ENCODE measurements around the gene JSRP1. TPM values are rescaled to one million over a fixed set of nuclear protein-coding genes. Genes with fewer than 3 reads are reported as not detected.

JSRP1 gene
- total RNA-seq, 2 experiments from 2014 or later: 1.5 to 15.9 TPM

DNA sequence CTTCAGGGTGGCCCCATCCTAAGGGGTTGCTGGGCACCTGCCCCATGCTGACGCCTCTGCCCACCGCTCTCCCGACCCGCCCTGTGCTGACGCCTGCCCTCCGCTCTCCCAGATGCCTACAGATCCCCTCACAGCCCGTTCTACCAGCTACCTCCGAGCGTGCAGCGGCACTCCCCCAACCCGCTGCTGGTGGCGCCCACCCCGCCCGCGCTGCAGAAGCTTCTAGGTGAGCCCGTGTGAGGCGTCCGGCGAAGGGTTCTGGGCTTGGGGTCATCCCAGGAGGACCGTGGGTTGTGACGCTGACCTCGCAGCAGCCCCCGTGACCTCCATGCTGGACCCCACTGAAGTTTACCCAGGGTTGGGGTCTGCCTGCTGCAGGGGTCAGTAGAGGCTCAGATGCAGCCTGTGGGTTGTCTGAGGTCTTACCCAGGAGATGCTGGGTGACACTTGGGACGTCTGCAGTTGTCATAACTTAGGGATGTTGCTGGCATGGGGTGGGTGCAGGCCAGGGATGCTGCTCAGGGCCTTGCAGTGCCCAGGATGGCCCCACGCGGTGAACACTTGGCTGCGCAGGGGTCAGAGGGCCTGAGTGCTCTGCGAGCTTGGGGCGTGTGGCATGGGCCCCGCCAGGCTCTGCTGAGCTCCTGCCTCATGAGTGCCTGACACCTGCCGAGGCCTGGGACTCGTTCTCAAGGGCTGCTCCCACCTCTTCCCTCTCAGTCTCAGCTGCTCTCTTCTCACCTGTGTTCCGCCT, 45.1 kb downstream of the JSRP1 start:
- POLR2A ChIA-PET: no interaction called here
- H3K4me2 ChIP-seq (ENCODE audit: low read length): no peak overlapping the region
- CTCF ChIA-PET (ENCODE audit: unreplicated experiment): no interaction called here
- DNase-seq (ENCODE audit: low spot score): no peak
- no TSS peak for BruUV-seq (replicated peaks)
- no peaks in the 10 kb centered on the region for H4K20me1 ChIP-seq (ENCODE audit: insufficient read depth, low read length)
- no peaks in the 10 kb centered on the region for H3K4me1 ChIP-seq (ENCODE audit: insufficient read depth, low read length, poor library complexity, severe bottlenecking)
- H3K4me3 ChIP-seq (ENCODE audit: low read depth, low read length, poor library complexity, severe bottlenecking): no peak overlapping the region
- H3K9me2 ChIP-seq (ENCODE audit: insufficient read depth, low read length): no peaks in the 10 kb centered on the region
- H2AFZ ChIP-seq (ENCODE audit: low read length): no peak overlapping the region
- intact Hi-C loops (cut with micrococcal nuclease; ENCODE audit: unreplicated experiment): no loop called here
- TF ChIP-seq EZH2phosphoT487 (IDR thresholded peaks at IDR 0.05; ENCODE audit: borderline replicate concordance, low read depth, low read length): no peak
- TF ChIP-seq, protein P1, sequence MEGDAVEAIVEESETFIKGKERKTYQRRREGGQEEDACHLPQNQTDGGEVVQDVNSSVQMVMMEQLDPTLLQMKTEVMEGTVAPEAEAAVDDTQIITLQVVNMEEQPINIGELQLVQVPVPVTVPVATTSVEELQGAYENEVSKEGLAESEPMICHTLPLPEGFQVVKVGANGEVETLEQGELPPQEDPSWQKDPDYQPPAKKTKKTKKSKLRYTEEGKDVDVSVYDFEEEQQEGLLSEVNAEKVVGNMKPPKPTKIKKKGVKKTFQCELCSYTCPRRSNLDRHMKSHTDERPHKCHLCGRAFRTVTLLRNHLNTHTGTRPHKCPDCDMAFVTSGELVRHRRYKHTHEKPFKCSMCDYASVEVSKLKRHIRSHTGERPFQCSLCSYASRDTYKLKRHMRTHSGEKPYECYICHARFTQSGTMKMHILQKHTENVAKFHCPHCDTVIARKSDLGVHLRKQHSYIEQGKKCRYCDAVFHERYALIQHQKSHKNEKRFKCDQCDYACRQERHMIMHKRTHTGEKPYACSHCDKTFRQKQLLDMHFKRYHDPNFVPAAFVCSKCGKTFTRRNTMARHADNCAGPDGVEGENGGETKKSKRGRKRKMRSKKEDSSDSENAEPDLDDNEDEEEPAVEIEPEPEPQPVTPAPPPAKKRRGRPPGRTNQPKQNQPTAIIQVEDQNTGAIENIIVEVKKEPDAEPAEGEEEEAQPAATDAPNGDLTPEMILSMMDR (conservative IDR thresholded peaks at IDR 0.05; ENCODE audit: low read length): no peak
- H3K27ac ChIP-seq (ENCODE audit: low read depth, low read length, poor library complexity, severe bottlenecking): no peak overlapping the region
- H3K36me3 ChIP-seq (ENCODE audit: insufficient read depth, low read length): peaks cover 94% of the 10 kb centered on the region
- no peaks in the 10 kb centered on the region for H3K9me3 ChIP-seq (ENCODE audit: low read length)
- H3K79me2 ChIP-seq (ENCODE audit: insufficient read depth, low read depth, low read length): no peaks in the 10 kb centered on the region

DNA sequence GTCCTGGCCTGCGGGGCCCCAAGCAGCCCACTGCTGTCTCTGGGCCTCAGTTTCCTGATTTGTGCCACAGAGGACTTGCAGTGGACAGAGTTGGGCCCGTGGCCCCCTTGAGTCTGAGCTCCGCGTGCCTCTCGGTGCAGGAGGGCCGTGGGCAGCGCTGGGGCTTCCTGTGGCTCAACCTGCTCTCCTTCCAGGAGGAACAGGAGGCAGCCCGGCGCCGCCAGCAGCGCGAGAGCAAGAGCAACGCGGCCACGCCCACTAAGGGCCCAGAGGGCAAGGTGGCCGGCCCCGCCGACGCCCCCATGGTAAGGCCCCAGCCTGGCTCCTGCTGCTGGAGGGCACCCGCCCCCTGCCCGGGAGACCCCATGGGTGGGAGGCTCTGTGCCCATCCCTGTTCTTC, 46.0 kb downstream of the JSRP1 start:
- POLR2A ChIA-PET: no interaction called here

DNA sequence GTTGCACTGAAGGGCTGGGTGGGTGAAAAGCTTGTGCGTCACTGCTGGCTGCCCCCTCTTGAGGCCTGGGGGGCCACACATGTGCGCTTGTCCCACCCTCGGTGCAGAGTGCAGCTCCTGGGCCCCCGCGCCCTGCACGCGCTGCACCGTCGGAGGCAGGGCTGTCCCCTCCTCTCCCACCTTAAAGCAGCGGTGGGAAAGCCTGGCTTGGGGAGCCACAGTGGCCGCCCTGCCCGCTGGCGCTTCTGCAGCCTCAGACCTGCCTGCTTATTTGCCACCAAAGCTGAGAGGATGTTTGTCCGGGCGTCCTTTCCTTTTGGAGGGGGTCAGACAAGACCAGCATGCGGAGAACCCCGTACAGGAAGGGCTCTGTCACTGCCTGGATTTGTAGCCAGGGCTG, 46.8 kb downstream of the JSRP1 start:
- CTCF ChIA-PET (ENCODE audit: unreplicated experiment): no interaction called here
- peaks cover 83% of the 10 kb centered on the region for H3K36me3 ChIP-seq (ENCODE audit: insufficient read depth, low read length)

More for the DNA sequence above, 46.0 kb downstream of the JSRP1 start:
- H3K79me2 ChIP-seq (ENCODE audit: insufficient read depth, low read depth, low read length): no peaks in the 10 kb centered on the region
- intact Hi-C loops (cut with micrococcal nuclease; ENCODE audit: unreplicated experiment): no loop called here
- no peaks in the 10 kb centered on the region for H3K4me1 ChIP-seq (ENCODE audit: insufficient read depth, low read length, poor library complexity, severe bottlenecking)
- no peak for DNase-seq (ENCODE audit: low spot score)
- CTCF ChIA-PET (ENCODE audit: unreplicated experiment): no interaction called here
- H4K20me1 ChIP-seq (ENCODE audit: insufficient read depth, low read length): no peaks in the 10 kb centered on the region
- no peak overlapping the region for H3K4me2 ChIP-seq (ENCODE audit: low read length)
- H3K9me2 ChIP-seq (ENCODE audit: insufficient read depth, low read length): no peaks in the 10 kb centered on the region
- no peak overlapping the region for H2AFZ ChIP-seq (ENCODE audit: low read length)
- peaks cover 89% of the 10 kb centered on the region for H3K36me3 ChIP-seq (ENCODE audit: insufficient read depth, low read length)
- no peaks in the 10 kb centered on the region for H3K9me3 ChIP-seq (ENCODE audit: low read length)
- no TSS peak for BruUV-seq (replicated peaks)
- TF ChIP-seq, protein P1 (conservative IDR thresholded peaks at IDR 0.05; ENCODE audit: low read length): no peak
- no peak for TF ChIP-seq EZH2phosphoT487 (IDR thresholded peaks at IDR 0.05; ENCODE audit: borderline replicate concordance, low read depth, low read length)
- no peak overlapping the region for H3K27ac ChIP-seq (ENCODE audit: low read depth, low read length, poor library complexity, severe bottlenecking)
- H3K4me3 ChIP-seq (ENCODE audit: low read depth, low read length, poor library complexity, severe bottlenecking): no peak overlapping the region

More for the DNA sequence above, 46.8 kb downstream of the JSRP1 start:
- H2AFZ ChIP-seq (ENCODE audit: low read length): no peak overlapping the region
- no peaks in the 10 kb centered on the region for H3K4me1 ChIP-seq (ENCODE audit: insufficient read depth, low read length, poor library complexity, severe bottlenecking)
- no TSS peak for BruUV-seq (replicated peaks)
- H3K9me3 ChIP-seq (ENCODE audit: low read length): no peaks in the 10 kb centered on the region
- intact Hi-C loops (cut with micrococcal nuclease; ENCODE audit: unreplicated experiment): no loop called here
- TF ChIP-seq, protein P1 (conservative IDR thresholded peaks at IDR 0.05; ENCODE audit: low read length): no peak
- TF ChIP-seq EZH2phosphoT487 (IDR thresholded peaks at IDR 0.05; ENCODE audit: borderline replicate concordance, low read depth, low read length): no peak
- H3K27ac ChIP-seq (ENCODE audit: low read depth, low read length, poor library complexity, severe bottlenecking): no peak overlapping the region
- H3K4me2 ChIP-seq (ENCODE audit: low read length): no peak overlapping the region
- no peak overlapping the region for H3K4me3 ChIP-seq (ENCODE audit: low read depth, low read length, poor library complexity, severe bottlenecking)
- no peaks in the 10 kb centered on the region for H4K20me1 ChIP-seq (ENCODE audit: insufficient read depth, low read length)
- POLR2A ChIA-PET: no interaction called here
- H3K9me2 ChIP-seq (ENCODE audit: insufficient read depth, low read length): no peaks in the 10 kb centered on the region
- no peak for DNase-seq (ENCODE audit: low spot score)
- H3K79me2 ChIP-seq (ENCODE audit: insufficient read depth, low read depth, low read length): no peaks in the 10 kb centered on the region
